Left lung (tissue), 10 donors: Measurements from ENCODE around the gene IL1A. TPM values are rescaled to one million over a fixed set of nuclear protein-coding genes. Genes with fewer than 3 reads are reported as not detected.

Source experiments
- ATAC-seq: fragments of 200-7000 bp; cut with Tn5 transposase; one replicate; pipeline ENCODE4 v1.9.1; 2020; ENCODE audit warnings: moderate library complexity
- DNase-seq, 4 donors: peaks; one replicate each; pipeline ENCODE4 v3.0.0-alpha.2; 2013 to 2020
- H3K27ac ChIP-seq, 2 donors: fragments of 200-600 bp; sonication (generic) in 1 of 2; one replicate each; pipeline versions ENCODE4 v1.5.0 to v1.8.0; 2020 to 2021
- H3K27me3 ChIP-seq, 2 donors: fragments of 200-600 bp; sonication (generic) in 1 of 2; one replicate each; pipeline versions ENCODE4 v1.5.0 to v1.8.0; 2020 to 2021
- H3K36me3 ChIP-seq, 2 donors: fragments of 200-600 bp; sonication (generic) in 1 of 2; one replicate each; pipeline versions ENCODE4 v1.5.0 to v1.8.0; 2020 to 2021
- H3K4me1 ChIP-seq, 2 donors: fragments of 200-600 bp; one replicate each; pipeline ENCODE4 v1.8.0; 2021
- H3K4me3 ChIP-seq, 2 donors: fragments of 200-600 bp; sonication (generic) in 1 of 2; one replicate each; pipeline versions ENCODE4 v1.5.0 to v1.8.0; 2020 to 2021; ENCODE audit warnings: mild to moderate bottlenecking in 1 of 2
- H3K9me3 ChIP-seq, 2 donors: fragments of 200-600 bp; sonication (generic) in 1 of 2; one replicate each; pipeline versions ENCODE4 v1.5.0 to v1.8.0; 2020 to 2021
- intact Hi-C, 2 donors: fragments of 100-400 bp; cut with DNase I; formaldehyde crosslinking; loops; one replicate each; pipeline versions ENCODE4 v1.11.2 to v1.14.2; 2022
- polyA plus RNA-seq, 6 donors: library from polyadenylated mRNA; unstranded; fragments of 120-200 nt; gene quantifications; one replicate each; pipeline ENCODE4 v1.2.1, GENCODE V29; 2013; ENCODE audit not compliant: insufficient read length in 6 of 6
- total RNA-seq, 2 donors: library from RNA; stranded (reverse); fragmentation: NEBNext Ultra II Directional; extraction: Animal tissue kit (Norgen Biotek cat#: 25700); gene quantifications; one replicate each; pipeline ENCODE4 v1.2.1, GENCODE V29; 2021
- TF ChIP-seq, protein P1 (sequence below), 2 donors: fragments of 200-600 bp; sonication (generic) in 1 of 2; IDR thresholded peaks; one replicate each; pipeline versions ENCODE4 v1.5.0 to v1.8.0; 2021; ENCODE audit warnings: antibody characterized with exemption in 2 of 2
- donor health status: DM: no; HTN: yes; CAD: no.
- donor health status: DM: no; HTN: no; CAD: no.

IL1A gene
- total and polyA plus RNA-seq, 8 donors: 0.07 to 2.0 (median 0.13) TPM

- no peak for DNase-seq
- Histone ChIP-seq H3K9me3 (no peaks in the 10 kb centered on the region), H3K4me1 (peaks cover 0 to 39% of the 10 kb centered on the region in 2 donors), H3K4me3 (no peak overlapping the region), H3K27ac (peak overlapping the region in 1 of 2 donors; percentile 80), H3K36me3 (no peaks in the 10 kb centered on the region), H3K27me3 (no peaks in the 10 kb centered on the region)
- no peak for ATAC-seq
- TF ChIP-seq, protein P1, sequence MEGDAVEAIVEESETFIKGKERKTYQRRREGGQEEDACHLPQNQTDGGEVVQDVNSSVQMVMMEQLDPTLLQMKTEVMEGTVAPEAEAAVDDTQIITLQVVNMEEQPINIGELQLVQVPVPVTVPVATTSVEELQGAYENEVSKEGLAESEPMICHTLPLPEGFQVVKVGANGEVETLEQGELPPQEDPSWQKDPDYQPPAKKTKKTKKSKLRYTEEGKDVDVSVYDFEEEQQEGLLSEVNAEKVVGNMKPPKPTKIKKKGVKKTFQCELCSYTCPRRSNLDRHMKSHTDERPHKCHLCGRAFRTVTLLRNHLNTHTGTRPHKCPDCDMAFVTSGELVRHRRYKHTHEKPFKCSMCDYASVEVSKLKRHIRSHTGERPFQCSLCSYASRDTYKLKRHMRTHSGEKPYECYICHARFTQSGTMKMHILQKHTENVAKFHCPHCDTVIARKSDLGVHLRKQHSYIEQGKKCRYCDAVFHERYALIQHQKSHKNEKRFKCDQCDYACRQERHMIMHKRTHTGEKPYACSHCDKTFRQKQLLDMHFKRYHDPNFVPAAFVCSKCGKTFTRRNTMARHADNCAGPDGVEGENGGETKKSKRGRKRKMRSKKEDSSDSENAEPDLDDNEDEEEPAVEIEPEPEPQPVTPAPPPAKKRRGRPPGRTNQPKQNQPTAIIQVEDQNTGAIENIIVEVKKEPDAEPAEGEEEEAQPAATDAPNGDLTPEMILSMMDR (IDR thresholded peaks at IDR 0.05): no peak
- intact Hi-C loops: no loop called here
These were observed 4.4 kb upstream of the IL1A start for GRCh38 chr2:112788653-112789052.

- intact Hi-C loops: no loop called here
- ATAC-seq (no peak), DNase-seq (no peak)
- Histone ChIP-seq H3K4me1 (peaks cover 0 to 31% of the 10 kb centered on the region in 2 donors), H3K27me3 (no peaks in the 10 kb centered on the region), H3K9me3 (no peaks in the 10 kb centered on the region), H3K27ac (peak overlapping the region in 1 of 2 donors; percentile 80), H3K36me3 (no peaks in the 10 kb centered on the region), H3K4me3 (no peak overlapping the region)
- TF ChIP-seq, protein P1 (IDR thresholded peaks at IDR 0.05): no peak
These were observed 3.6 kb upstream of the IL1A start for GRCh38 chr2:112787729-112788393.

DNA sequence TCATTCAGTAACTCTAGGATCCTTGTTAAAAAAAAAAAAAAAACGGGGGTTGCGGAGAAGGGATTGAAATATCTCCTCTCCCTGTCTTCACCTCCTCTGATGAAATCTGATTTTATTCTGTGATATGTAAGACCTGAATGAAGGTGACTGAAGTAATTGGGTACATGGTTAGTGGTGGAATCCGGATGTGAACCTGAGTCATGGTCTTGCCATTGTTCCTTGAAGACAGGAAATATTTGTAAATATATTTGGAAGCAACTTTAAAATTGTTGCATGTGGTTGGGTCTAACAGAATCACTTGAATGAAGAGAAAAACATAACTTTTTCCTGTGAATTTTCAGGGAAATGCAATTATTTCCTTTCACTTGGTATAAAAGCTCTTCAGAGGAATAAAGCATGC is 3.0 kb upstream of the IL1A start:
- Histone ChIP-seq H3K27ac (peak overlapping the region in 1 of 2 donors; percentile 80), H3K36me3 (no peaks in the 10 kb centered on the region), H3K4me3 (no peak overlapping the region), H3K9me3 (no peaks in the 10 kb centered on the region), H3K27me3 (no peaks in the 10 kb centered on the region), H3K4me1 (peaks cover 0 to 25% of the 10 kb centered on the region in 2 donors)
- TF ChIP-seq, protein P1 (IDR thresholded peaks at IDR 0.05): no peak
- no peak for ATAC-seq
- no peak for DNase-seq
- intact Hi-C loops: no loop called here

DNA sequence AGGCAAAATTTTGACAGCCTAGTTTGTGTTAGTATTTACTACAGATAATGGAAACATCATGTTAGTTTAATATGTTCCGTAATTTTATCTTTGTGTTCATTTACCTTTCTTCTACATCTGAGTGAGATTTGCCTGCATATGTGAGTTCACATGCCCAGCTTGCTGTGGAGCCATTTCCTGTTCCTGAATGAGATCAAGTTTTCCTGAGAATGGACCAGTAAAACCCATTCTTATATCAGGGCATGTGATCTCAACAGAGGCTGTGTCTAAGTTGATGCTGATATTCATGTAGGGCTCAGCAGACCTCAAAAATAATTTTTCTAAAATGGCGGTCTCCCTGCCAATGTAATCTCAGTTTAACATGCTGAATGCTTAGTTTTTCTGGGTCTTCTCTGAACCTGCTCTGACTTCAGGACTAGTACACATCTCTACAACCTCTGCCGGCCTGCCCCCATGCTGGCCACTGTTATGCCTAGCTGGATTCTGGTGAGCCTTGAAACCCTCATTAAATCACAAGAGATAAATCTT is 1.0 kb downstream of the IL1A start:
- Histone ChIP-seq H3K4me1 (peaks cover 0 to 16% of the 10 kb centered on the region in 2 donors), H3K9me3 (no peaks in the 10 kb centered on the region), H3K27me3 (no peaks in the 10 kb centered on the region), H3K4me3 (peak overlapping the region in 1 of 2 donors; percentile 13), H3K36me3 (no peaks in the 10 kb centered on the region), H3K27ac (no peak overlapping the region)
- intact Hi-C loops: no loop called here
- TF ChIP-seq, protein P1 (IDR thresholded peaks at IDR 0.05): no peak
- no peak for DNase-seq
- ATAC-seq: no peak

GRCh38 chr2:112782234-112782799 is 2.0 kb downstream of the IL1A start:
- no peaks in the 10 kb centered on the region for H3K36me3 ChIP-seq
- DNase-seq (no peak), ATAC-seq (no peak)
- no peak overlapping the region for H3K4me3 ChIP-seq
- TF ChIP-seq, protein P1 (IDR thresholded peaks at IDR 0.05): no peak
- intact Hi-C loops: no loop called here
- no peaks in the 10 kb centered on the region for H3K9me3 ChIP-seq
- H3K27me3 ChIP-seq: no peaks in the 10 kb centered on the region
- H3K27ac ChIP-seq: no peak overlapping the region
- H3K4me1 ChIP-seq: peaks cover 0 to 7% of the 10 kb centered on the region in 2 donors
